ENCODE measurements around the gene RCOR3. TPM values are rescaled to one million over a fixed set of nuclear protein-coding genes. Genes with fewer than 3 reads are reported as not detected.

The RCOR3 gene
- total RNA-seq (2014; rRNA removed) = 12.7 and 20.4 TPM in 2 replicates
- percentile 87 among the genes with signal in this experiment for Bru-seq, nascent RNA
- percentile 75 among the genes with signal in this experiment for BruChase-seq, experiment 1, labeled RNA remaining after a 6-hour chase
- BruChase-seq, experiment 2, labeled RNA remaining after a 2-hour chase = percentile 88 among the genes with signal in this experiment
- long read RNA-seq, full-length matches to known transcripts = 18 of 38 reads
- long read RNA-seq, partial matches to known transcripts = 4 of 38 reads
- long read RNA-seq, other reads (novel, unspliced or antisense) = 16 of 38 reads

DNA sequence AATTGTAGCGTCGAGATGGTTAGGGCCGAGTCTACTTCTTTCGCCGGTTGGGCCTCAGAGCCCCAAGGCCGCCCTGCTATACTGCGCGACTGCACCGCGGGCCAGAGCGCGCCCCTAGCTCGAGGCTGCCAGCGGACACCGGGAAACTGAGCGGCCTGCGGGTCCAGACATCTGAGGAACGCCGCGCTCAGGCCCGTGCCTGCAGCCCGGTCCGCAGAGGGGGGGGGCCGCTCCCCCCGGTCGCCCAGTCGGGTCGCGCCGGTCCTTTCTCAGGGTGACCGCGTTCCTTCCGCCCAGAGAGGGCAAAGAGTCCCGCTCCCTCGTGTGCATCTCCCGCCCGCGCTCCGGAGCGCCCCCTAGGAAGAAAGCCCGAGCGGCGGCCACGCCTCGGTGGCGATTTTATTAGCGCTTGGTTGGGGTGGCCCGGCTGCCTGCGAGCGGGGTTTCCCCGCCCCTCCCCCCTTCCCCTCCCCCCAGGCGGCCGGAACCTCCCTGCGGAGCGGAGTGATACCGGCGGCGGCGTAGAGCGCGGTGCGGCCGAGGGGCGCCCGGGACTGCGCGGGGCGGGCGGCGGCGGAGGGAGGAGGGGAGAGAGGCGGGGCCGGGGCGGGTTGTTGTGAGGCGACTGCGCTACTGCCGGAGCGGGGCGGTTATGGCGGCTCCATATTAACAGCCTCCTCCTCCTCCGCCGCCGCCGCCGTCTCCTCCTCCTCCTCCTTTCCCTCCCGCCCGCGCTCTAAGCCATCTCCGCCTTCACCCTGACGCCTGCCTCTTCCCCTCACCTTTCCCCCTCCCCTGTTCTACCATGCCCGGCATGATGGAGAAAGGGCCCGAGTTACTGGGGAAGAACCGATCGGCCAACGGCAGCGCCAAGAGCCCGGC, at the start of gene RCOR3:
TSS of gene RCOR3 (plus strand) at position 611 of the 882 bp plus-strand sequence. CDS start at position 806, 195 bp downstream.
- CTCF ChIA-PET = interaction anchor here (0.6 to 0.7 kb wide), 2 partner anchors 47 to 1848 kb away, joined by 3 to 5 read pairs; no protein-coding TSS in a partner anchor
- H3K4me3 ChIP-seq (ENCODE audit: low read length) = peak within 1 kb of the TSS; percentile 98
- H3K9me2 ChIP-seq (replicated peaks; ENCODE audit: low read length) = no peaks in the 10 kb centered on the region
- peaks cover 2% of the 10 kb centered on the region; the same call in 1 of the 2 replicates for H3K36me3 ChIP-seq (ENCODE audit: low read depth, low read length)
- intact Hi-C loops (cut with micrococcal nuclease) = loop anchor here (2.0 to 10.0 kb wide), 3 partner anchors 62 to 256 kb away; no protein-coding TSS in a partner anchor
- H3K4me1 ChIP-seq (ENCODE audit: insufficient read depth, low read length) = peaks cover 17% of the 10 kb centered on the region
- no TSS peak for BruUV-seq (replicated peaks)
- H3K9ac ChIP-seq (ENCODE audit: low read length) = peak within 1 kb of the TSS; percentile 83
- POLR2A ChIA-PET (ENCODE audit: unreplicated experiment) = no interaction called here
- no peaks in the 10 kb centered on the region for H4K20me1 ChIP-seq (ENCODE audit: low read length)
- peak; percentile 89 for DNase-seq
- peak within 1 kb of the TSS; percentile 77 for H3K27ac ChIP-seq (ENCODE audit: low read length)
- no peaks in the 10 kb centered on the region for H3F3A ChIP-seq (ENCODE audit: low read length, unreplicated experiment)
- H3K27me3 ChIP-seq (ENCODE audit: low read length) = no peaks in the 10 kb centered on the region
- H3K79me2 ChIP-seq (ENCODE audit: low read length) = peaks cover 27% of the 10 kb centered on the region
- TF ChIP-seq EZH2phosphoT487 (IDR thresholded peaks at IDR 0.05; ENCODE audit: borderline replicate concordance, low read length) = no peak
- TF ChIP-seq, protein P1, sequence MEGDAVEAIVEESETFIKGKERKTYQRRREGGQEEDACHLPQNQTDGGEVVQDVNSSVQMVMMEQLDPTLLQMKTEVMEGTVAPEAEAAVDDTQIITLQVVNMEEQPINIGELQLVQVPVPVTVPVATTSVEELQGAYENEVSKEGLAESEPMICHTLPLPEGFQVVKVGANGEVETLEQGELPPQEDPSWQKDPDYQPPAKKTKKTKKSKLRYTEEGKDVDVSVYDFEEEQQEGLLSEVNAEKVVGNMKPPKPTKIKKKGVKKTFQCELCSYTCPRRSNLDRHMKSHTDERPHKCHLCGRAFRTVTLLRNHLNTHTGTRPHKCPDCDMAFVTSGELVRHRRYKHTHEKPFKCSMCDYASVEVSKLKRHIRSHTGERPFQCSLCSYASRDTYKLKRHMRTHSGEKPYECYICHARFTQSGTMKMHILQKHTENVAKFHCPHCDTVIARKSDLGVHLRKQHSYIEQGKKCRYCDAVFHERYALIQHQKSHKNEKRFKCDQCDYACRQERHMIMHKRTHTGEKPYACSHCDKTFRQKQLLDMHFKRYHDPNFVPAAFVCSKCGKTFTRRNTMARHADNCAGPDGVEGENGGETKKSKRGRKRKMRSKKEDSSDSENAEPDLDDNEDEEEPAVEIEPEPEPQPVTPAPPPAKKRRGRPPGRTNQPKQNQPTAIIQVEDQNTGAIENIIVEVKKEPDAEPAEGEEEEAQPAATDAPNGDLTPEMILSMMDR (conservative IDR thresholded peaks at IDR 0.05; ENCODE audit: low read depth, low read length) = peak; percentile 51
- peak within 1 kb of the TSS; percentile 95 for H2AFZ ChIP-seq (ENCODE audit: low read length)
- ATAC-seq = peak; percentile 70
- peak within 1 kb of the TSS; percentile 95 for H3K4me2 ChIP-seq (ENCODE audit: low read length)
- H3K9me3 ChIP-seq (ENCODE audit: low read length) = no peaks in the 10 kb centered on the region

DNA sequence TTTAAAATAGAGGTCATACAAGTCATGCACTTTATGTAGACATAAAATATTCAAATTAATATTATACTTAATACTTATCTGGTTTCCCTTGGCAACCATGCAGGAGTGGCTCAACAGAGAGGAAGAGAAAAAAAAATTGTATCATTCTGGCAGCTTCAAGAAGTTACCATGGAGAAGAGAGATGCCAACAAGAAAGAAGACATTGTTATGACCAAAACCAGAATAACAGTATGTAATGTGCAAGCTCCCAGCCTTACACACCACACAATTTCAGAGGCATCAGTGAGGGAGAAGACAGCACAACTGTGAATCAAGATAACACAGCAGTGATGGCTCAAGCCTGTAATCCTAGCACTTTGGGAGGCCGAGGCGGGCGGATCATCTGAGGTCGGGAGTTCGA, 49.1 kb upstream of the RCOR3 start:
- H4K20me1 ChIP-seq (ENCODE audit: low read length) = no peaks in the 10 kb centered on the region
- H2AFZ ChIP-seq (ENCODE audit: low read length) = no peak overlapping the region
- H3K27me3 ChIP-seq (ENCODE audit: low read length) = no peaks in the 10 kb centered on the region
- ChIA-PET POLR2A (ENCODE audit: unreplicated experiment) (no interaction called here), CTCF (no interaction called here)
- no peaks in the 10 kb centered on the region for H3K9me2 ChIP-seq (replicated peaks; ENCODE audit: low read length)
- H3K9ac ChIP-seq (ENCODE audit: low read length) = no peak overlapping the region
- ATAC-seq (no peak), DNase-seq (no peak)
- TF ChIP-seq EZH2phosphoT487 (IDR thresholded peaks at IDR 0.05; ENCODE audit: borderline replicate concordance, low read length) (no peak), EZH2 (IDR thresholded peaks at IDR 0.05; ENCODE audit: low read length, unreplicated experiment) (no peak)
- TF ChIP-seq, protein P1 (conservative IDR thresholded peaks at IDR 0.05; ENCODE audit: low read depth, low read length) = no peak
- H3K4me3 ChIP-seq (ENCODE audit: low read length) = no peak overlapping the region
- H3F3A ChIP-seq (ENCODE audit: low read length, unreplicated experiment) = no peaks in the 10 kb centered on the region
- intact Hi-C loops (cut with micrococcal nuclease) = no loop called here
- no peaks in the 10 kb centered on the region for H3K4me1 ChIP-seq (ENCODE audit: insufficient read depth, low read length)
- H3K36me3 ChIP-seq (ENCODE audit: low read depth, low read length) = no peaks in the 10 kb centered on the region
- no peaks in the 10 kb centered on the region for H3K79me2 ChIP-seq (ENCODE audit: low read length)
- H3K9me3 ChIP-seq (ENCODE audit: low read length) = no peaks in the 10 kb centered on the region
- no TSS peak for BruUV-seq (replicated peaks)
- no peak overlapping the region for H3K27ac ChIP-seq (ENCODE audit: low read length)
- H3K4me2 ChIP-seq (ENCODE audit: low read length) = no peak overlapping the region

Measured in PC-3 (cell line).